ENCODE measurements around the gene STRBP. TPM values are rescaled to one million over a fixed set of nuclear protein-coding genes. Genes with fewer than 3 reads are reported as not detected.
A peak's percentile ranks its signal among the peaks of the same experiment; 100 is the strongest.

The STRBP gene
- total RNA-seq, 2 donors from 2014 or later, result 10.0 to 12.6 TPM

DNA sequence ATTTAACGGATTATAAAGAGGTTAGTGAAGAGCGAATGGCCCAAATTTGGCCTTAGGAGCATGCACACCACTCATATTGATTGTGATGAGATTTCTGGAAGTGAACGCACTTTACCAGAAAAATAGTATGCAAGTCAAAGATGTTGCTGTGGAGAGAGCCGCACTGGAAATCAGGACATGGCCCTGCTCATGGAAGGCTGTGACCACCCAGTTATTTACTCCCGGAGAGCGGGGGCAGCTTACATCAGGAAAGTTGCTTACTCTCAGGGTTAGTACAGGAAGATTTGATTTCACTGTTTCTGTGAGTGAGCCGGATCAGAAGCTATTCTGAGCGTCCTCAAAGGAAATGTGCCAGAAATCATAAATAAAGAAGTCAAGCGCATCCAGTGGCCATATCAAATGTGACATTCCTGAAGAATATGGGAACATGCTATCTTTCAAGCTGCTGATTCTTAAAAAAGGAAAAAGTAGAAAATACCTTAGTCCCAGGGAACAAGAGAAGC lies 42.9 kb upstream of the STRBP start:
- TF ChIP-seq, protein P1, sequence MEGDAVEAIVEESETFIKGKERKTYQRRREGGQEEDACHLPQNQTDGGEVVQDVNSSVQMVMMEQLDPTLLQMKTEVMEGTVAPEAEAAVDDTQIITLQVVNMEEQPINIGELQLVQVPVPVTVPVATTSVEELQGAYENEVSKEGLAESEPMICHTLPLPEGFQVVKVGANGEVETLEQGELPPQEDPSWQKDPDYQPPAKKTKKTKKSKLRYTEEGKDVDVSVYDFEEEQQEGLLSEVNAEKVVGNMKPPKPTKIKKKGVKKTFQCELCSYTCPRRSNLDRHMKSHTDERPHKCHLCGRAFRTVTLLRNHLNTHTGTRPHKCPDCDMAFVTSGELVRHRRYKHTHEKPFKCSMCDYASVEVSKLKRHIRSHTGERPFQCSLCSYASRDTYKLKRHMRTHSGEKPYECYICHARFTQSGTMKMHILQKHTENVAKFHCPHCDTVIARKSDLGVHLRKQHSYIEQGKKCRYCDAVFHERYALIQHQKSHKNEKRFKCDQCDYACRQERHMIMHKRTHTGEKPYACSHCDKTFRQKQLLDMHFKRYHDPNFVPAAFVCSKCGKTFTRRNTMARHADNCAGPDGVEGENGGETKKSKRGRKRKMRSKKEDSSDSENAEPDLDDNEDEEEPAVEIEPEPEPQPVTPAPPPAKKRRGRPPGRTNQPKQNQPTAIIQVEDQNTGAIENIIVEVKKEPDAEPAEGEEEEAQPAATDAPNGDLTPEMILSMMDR (IDR thresholded peaks at IDR 0.05), result no peak
- Histone ChIP-seq H3K4me1 (no peaks in the 10 kb centered on the region), H3K36me3 (no peaks in the 10 kb centered on the region), H3K27me3 (no peaks in the 10 kb centered on the region), H3K4me3 (no peak overlapping the region), H3K27ac (no peak overlapping the region), H3K9me3 (no peaks in the 10 kb centered on the region)
- no peak for DNase-seq (ENCODE audit: low spot score)

DNA sequence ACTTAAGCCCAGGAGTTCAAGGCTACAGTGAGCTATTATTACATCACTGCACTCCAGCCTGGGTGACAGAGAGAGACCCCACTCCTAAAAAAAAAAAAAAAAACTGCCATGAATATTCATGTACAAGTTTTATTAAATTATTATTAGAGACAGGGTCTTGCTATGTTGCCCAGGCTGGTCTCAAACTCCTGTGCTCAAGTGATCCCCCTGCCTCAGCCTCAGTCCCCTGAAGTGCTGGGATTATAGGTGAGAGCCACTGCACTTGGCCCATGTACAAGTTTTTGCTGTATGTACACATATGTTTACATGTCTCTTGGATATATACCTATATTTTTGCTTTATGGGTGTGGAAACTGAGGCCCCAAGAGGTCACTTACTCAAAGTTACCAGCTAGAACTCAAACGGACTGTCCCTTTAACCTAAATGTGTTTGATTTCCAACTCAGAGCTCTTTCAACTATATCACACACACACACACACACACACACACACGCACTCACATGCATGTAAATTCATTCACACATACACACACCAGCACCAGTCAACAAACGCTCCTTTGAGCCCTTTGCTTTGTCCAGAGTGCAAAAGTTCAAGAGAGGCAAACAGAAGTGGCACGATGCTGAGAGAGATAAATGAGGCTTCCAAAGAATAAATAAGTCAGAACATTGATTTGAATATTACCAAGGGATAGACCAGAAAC lies 42.3 kb upstream of the STRBP start:
- Histone ChIP-seq H3K9me3 (no peaks in the 10 kb centered on the region), H3K27ac (no peak overlapping the region), H3K4me1 (no peaks in the 10 kb centered on the region), H3K4me3 (no peak overlapping the region), H3K27me3 (no peaks in the 10 kb centered on the region), H3K36me3 (no peaks in the 10 kb centered on the region)
- DNase-seq (ENCODE audit: low spot score), result no peak
- TF ChIP-seq, protein P1 (IDR thresholded peaks at IDR 0.05), result no peak

DNA sequence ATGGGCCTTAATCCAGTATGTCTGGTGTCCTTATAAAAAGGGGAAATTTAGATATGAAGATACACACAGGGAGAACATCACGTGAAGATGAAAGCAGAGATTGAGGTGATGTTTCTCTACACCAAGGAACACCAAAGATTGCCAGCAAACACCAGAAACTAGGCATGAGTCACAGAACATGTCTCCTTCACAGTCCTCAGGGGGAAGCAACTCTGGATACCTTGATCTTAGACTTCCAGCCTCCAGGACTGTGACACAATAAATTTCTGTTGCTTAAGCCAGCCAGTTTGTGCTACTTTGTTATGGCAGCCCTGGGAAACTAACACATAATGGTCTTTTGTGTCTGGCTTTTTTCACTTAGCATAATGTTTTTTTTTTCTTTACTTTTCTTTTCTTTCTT lies 41.2 kb upstream of the STRBP start:
- no peak overlapping the region for H3K4me3 ChIP-seq
- no peak overlapping the region for H3K27ac ChIP-seq
- no peaks in the 10 kb centered on the region for H3K9me3 ChIP-seq
- H3K4me1 ChIP-seq, result peaks cover 0 to 10% of the 10 kb centered on the region in 2 donors
- TF ChIP-seq, protein P1 (IDR thresholded peaks at IDR 0.05), result no peak
- no peaks in the 10 kb centered on the region for H3K36me3 ChIP-seq
- DNase-seq (ENCODE audit: low spot score), result no peak
- H3K27me3 ChIP-seq, result no peaks in the 10 kb centered on the region

DNA sequence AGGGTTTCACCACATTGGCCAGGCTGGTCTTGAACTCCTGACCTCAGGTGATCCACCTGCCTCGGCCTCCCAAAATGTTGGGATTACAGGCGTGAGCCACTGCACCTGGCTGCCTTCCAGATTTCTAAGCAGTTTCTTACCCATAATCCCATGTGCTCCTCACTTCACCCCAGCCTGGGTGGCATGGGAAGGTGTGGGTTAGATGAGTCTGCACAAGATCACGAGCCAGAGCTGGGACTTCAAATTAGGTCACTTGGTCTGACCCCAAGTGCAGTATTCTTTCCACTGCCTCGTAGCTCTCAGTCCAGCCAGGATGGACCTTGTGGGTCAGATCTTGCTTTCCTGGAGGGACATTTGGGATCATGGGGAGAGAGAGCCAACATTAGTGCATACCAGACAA lies 37.5 kb upstream of the STRBP start:
- H3K36me3 ChIP-seq, result no peaks in the 10 kb centered on the region
- TF ChIP-seq, protein P1 (IDR thresholded peaks at IDR 0.05), result no peak
- no peaks in the 10 kb centered on the region for H3K9me3 ChIP-seq
- no peak overlapping the region for H3K4me3 ChIP-seq
- no peaks in the 10 kb centered on the region for H3K27me3 ChIP-seq
- peaks cover 0 to 13% of the 10 kb centered on the region in 2 donors for H3K4me1 ChIP-seq
- no peak for DNase-seq (ENCODE audit: low spot score)
- H3K27ac ChIP-seq, result peak overlapping the region in 1 of 2 donors; percentile 67

DNA sequence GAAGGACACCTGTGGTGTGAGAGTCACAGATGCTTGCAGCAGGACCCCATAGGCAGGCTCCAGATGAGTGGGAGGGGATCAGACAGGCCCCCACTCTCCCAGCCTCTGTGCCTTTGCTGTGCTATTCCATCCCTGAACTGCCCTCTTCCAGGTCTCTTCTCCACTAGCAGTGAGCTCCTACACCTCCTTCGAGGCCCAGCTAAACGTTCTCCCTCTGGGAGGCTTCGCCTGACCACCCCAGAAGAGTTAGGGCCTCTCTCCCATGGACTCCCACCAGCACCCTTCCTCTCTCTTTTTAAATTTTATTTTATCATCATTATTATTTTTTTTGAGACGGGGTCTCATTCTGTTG lies 35.9 kb upstream of the STRBP start:
- no peak for DNase-seq (ENCODE audit: low spot score)
- H3K36me3 ChIP-seq, result no peaks in the 10 kb centered on the region
- no peak overlapping the region for H3K4me3 ChIP-seq
- TF ChIP-seq, protein P1 (IDR thresholded peaks at IDR 0.05), result no peak
- H3K27ac ChIP-seq, result peak overlapping the region in 1 of 2 donors; percentile 67
- peaks cover 0 to 20% of the 10 kb centered on the region in 2 donors for H3K4me1 ChIP-seq
- no peaks in the 10 kb centered on the region for H3K27me3 ChIP-seq
- no peaks in the 10 kb centered on the region for H3K9me3 ChIP-seq
